ENCODE data around the gene CA10.

DNA sequence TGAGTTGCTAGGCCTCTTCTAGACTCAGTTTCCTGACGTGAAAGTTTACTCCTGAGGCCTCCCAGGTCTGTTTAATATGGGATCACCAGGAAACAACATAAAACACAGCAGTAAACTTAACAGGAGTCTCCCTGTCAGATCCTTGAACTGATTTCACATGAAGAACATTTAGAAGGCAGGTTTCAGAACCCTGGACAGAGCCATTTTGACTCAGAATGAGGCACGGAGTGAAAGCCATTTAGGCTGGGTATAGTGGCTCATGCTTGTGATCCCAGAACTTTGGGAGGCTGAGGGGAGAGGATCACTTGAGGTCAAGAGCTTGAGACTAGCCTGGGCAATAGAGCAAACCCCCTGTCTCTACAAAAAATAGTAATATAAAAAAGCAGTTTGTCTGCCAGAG, 289.1 kb downstream of the CA10 start:
- TF ChIP-seq, protein P1, sequence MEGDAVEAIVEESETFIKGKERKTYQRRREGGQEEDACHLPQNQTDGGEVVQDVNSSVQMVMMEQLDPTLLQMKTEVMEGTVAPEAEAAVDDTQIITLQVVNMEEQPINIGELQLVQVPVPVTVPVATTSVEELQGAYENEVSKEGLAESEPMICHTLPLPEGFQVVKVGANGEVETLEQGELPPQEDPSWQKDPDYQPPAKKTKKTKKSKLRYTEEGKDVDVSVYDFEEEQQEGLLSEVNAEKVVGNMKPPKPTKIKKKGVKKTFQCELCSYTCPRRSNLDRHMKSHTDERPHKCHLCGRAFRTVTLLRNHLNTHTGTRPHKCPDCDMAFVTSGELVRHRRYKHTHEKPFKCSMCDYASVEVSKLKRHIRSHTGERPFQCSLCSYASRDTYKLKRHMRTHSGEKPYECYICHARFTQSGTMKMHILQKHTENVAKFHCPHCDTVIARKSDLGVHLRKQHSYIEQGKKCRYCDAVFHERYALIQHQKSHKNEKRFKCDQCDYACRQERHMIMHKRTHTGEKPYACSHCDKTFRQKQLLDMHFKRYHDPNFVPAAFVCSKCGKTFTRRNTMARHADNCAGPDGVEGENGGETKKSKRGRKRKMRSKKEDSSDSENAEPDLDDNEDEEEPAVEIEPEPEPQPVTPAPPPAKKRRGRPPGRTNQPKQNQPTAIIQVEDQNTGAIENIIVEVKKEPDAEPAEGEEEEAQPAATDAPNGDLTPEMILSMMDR (conservative IDR thresholded peaks at IDR 0.05; ENCODE audit: low read length) = no peak
- TF ChIP-seq EZH2phosphoT487 (IDR thresholded peaks at IDR 0.05; ENCODE audit: borderline replicate concordance) = no peak
